ENCODE results near the gene CCDC149.

DNA sequence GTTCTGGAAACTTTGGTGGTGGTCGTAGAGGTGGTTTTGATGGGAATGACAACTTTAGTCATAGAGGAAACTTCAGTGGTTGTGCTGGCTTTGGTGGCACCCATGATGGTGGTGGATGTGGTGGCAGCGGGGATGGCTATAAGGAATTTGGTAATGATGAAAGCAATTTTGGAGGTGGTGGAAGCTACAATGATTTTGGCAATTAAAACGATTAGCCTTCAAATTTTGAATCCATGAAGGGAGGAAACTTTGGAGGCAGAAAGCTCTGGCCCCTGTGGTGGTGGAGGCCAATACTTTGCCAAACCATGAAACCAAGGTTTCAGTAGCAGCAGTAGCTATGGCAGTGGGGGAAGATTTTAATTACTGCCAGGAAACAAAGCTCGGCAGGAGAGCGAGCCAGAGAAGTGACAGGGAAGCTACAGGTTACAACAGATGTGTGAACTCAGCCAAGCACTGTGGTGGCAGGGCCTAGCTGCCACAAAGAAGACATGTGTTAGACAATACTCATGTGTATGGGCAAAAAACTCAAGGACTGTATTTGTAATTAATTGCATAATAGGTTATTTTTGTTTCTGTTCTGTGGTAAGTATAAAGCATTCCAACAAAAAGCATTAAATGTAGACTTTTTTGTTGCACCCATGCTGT lies 140.7 kb downstream of the CCDC149 start:
- TF ChIP-seq, protein P1, sequence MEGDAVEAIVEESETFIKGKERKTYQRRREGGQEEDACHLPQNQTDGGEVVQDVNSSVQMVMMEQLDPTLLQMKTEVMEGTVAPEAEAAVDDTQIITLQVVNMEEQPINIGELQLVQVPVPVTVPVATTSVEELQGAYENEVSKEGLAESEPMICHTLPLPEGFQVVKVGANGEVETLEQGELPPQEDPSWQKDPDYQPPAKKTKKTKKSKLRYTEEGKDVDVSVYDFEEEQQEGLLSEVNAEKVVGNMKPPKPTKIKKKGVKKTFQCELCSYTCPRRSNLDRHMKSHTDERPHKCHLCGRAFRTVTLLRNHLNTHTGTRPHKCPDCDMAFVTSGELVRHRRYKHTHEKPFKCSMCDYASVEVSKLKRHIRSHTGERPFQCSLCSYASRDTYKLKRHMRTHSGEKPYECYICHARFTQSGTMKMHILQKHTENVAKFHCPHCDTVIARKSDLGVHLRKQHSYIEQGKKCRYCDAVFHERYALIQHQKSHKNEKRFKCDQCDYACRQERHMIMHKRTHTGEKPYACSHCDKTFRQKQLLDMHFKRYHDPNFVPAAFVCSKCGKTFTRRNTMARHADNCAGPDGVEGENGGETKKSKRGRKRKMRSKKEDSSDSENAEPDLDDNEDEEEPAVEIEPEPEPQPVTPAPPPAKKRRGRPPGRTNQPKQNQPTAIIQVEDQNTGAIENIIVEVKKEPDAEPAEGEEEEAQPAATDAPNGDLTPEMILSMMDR (IDR thresholded peaks at IDR 0.05; ENCODE audit: low read depth, low read length, missing input control) = no peak
- TF ChIP-seq TAF1 (conservative IDR thresholded peaks at IDR 0.05) = no peak
- TF ChIP-seq SP1 (IDR thresholded peaks at IDR 0.05) = no peak
- no peak for TF ChIP-seq REST (IDR thresholded peaks at IDR 0.05)
- TF ChIP-seq, protein P2, sequence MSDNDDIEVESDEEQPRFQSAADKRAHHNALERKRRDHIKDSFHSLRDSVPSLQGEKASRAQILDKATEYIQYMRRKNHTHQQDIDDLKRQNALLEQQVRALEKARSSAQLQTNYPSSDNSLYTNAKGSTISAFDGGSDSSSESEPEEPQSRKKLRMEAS (IDR thresholded peaks at IDR 0.05) = no peak
- no peak for TF ChIP-seq YY1 (IDR thresholded peaks at IDR 0.05)
- TF ChIP-seq JUND (IDR thresholded peaks at IDR 0.05) = no peak
- TF ChIP-seq FOXA1 (IDR thresholded peaks at IDR 0.05) = no peak
- no peak for TF ChIP-seq HNF4A (conservative IDR thresholded peaks at IDR 0.05)
- TF ChIP-seq NR2F2 (IDR thresholded peaks at IDR 0.05) = no peak
- TF ChIP-seq GABPA (IDR thresholded peaks at IDR 0.05 in 1 of 2, conservative IDR thresholded peaks at IDR 0.05 in 1 of 2) = no peak
- TF ChIP-seq EGR1 (IDR thresholded peaks at IDR 0.05; ENCODE audit: low read depth in 2 of 2) = no peak
- no peak for TF ChIP-seq RAD21 (IDR thresholded peaks at IDR 0.05)

Data from liver (tissue), 3 donors.